ENCODE data around the gene RUVBL2. TPM values are rescaled to one million over a fixed set of nuclear protein-coding genes. Genes with fewer than 3 reads are reported as not detected.

The RUVBL2 gene
- total and polyA plus RNA-seq, 2 of the 4 experiments (the other 2 are of a cell fraction), result 196 to 391 TPM

- H3K79me1 ChIP-seq (ENCODE audit: low read depth in 1 of 2, low read length in 2 of 2), result peaks cover 9 to 12% of the 10 kb centered on the region in 2 experiments; a peak in 3 of 4 replicates
- peak overlapping the region; percentile 10; the same call in 1 of the 2 replicates for H3K4me2 ChIP-seq (ENCODE audit: low read depth, low read length)
- H3K23ac ChIP-seq (ENCODE audit: low read depth, low read length), result no peak overlapping the region
- peaks cover 5% of the 10 kb centered on the region; the same call in 1 of the 2 replicates for H3K9me3 ChIP-seq (ENCODE audit: control insufficient read depth, insufficient read depth, low read length)
- in situ Hi-C loops (cut with MboI; ENCODE audit: low sequenced_read_pairs) (no loop called here), intact Hi-C loops (cut with micrococcal nuclease) (no loop called here), dilution Hi-C loops (cut with HindIII; ENCODE audit: low sequenced_read_pairs, unreplicated experiment) (no loop called here)
- H3K27ac ChIP-seq (ENCODE audit: insufficient read depth, low read length), result no peak overlapping the region
- no peak overlapping the region for H3K4ac ChIP-seq (ENCODE audit: low read depth, low read length)
- no peak overlapping the region for H2BK120ac ChIP-seq (ENCODE audit: low read depth, low read length)
- no peak overlapping the region for H3K4me3 ChIP-seq (ENCODE audit: insufficient read depth, low read depth, low read length)
- no peak overlapping the region for H3K56ac ChIP-seq (ENCODE audit: extremely low read depth, insufficient read depth, low read length)
- H2AK5ac ChIP-seq (ENCODE audit: low read depth, low read length), result no peak overlapping the region
- no peak overlapping the region for H4K5ac ChIP-seq (ENCODE audit: low read depth, low read length)
- H4K91ac ChIP-seq (ENCODE audit: insufficient read depth, low read depth, low read length), result no peak overlapping the region
- no peak overlapping the region for H2BK15ac ChIP-seq (ENCODE audit: low read depth, low read length)
- 0 out of 4 replicates have a peak overlapping the region, but pooled peaks of 1 of the 2 experiments have one; percentile 5 for H4K8ac ChIP-seq (ENCODE audit: low read depth in 2 of 2, low read length in 2 of 2)
- H3K36me3 ChIP-seq (ENCODE audit: control insufficient read depth, insufficient read depth, low read length), result no peaks in the 10 kb centered on the region; the same call in 1 of the 2 replicates
- no TSS peak for BruUV-seq (replicated peaks)
- no peaks in the 10 kb centered on the region for H3K27me3 ChIP-seq (ENCODE audit: control insufficient read depth, insufficient read depth, low read length)
- no peak overlapping the region for H2BK20ac ChIP-seq (ENCODE audit: low read depth, low read length)
- DNase-seq (no peak), ATAC-seq (ENCODE audit: low read depth) (no peak)
- H4K20me1 ChIP-seq (ENCODE audit: insufficient read depth, low read length), result no peaks in the 10 kb centered on the region
- no peak overlapping the region for H3K9ac ChIP-seq (ENCODE audit: low read depth, low read length)
- H3K14ac ChIP-seq (replicated peaks; ENCODE audit: low read depth, low read length), result 0 out of 2 replicates have a peak overlapping the region, but pooled peaks have one; percentile 37
- CTCF ChIA-PET, result interaction anchor here (0.5 to 2.4 kb wide), 2 partner anchors 20 to 21 kb away, joined by 3 to 8 read pairs; no protein-coding TSS in a partner anchor
- H3K18ac ChIP-seq (ENCODE audit: low read depth, low read length), result no peak overlapping the region
- POLR2A ChIA-PET (ENCODE audit: unreplicated experiment), result no interaction called here
- 0 out of 2 replicates have a peak, but pooled peaks cover 6% of the 10 kb centered on the region for H3K9me1 ChIP-seq (ENCODE audit: insufficient read depth, low read length)
- TF ChIP-seq RCOR1 (IDR thresholded peaks at IDR 0.05; ENCODE audit: insufficient replicate concordance, low read length) (no peak), MAZ (IDR thresholded peaks at IDR 0.05; ENCODE audit: borderline replicate concordance, low read depth, low read length) (no peak), NFE2L2 (IDR thresholded peaks at IDR 0.05; ENCODE audit: low read depth, low read length) (no peak), BHLHE40 (IDR thresholded peaks at IDR 0.05; ENCODE audit: low read depth, low read length) (no peak), CTCF (conservative IDR thresholded peaks at IDR 0.05; ENCODE audit: low read depth, low read length) (no peak), POLR2A (IDR thresholded peaks at IDR 0.05; ENCODE audit: low read depth, low read length) (no peak), MXI1 (IDR thresholded peaks at IDR 0.05; ENCODE audit: borderline replicate concordance, low read depth, low read length) (no peak), RFX5 (IDR thresholded peaks at IDR 0.05; ENCODE audit: low read depth, low read length) (no peak), RAD21 (IDR thresholded peaks at IDR 0.05; ENCODE audit: low read length) (no peak), SMC3 (IDR thresholded peaks at IDR 0.05; ENCODE audit: low read depth, low read length) (no peak)
- no peak overlapping the region for H2BK5ac ChIP-seq (ENCODE audit: low read depth, low read length, poor library complexity, severe bottlenecking)
- H2AK9ac ChIP-seq (replicated peaks; ENCODE audit: low read depth, low read length, poor library complexity), result no peak overlapping the region
- 40% methylated on average over 2 of the region's 9 CpGs; no CpG with 5 or more reads in 1 of the 2 experiments for WGBS, 2 experiments (ENCODE audit: extremely low coverage in 2 of 2, insufficient read length in 1 of 2)
- H2AFZ ChIP-seq (replicated peaks; ENCODE audit: low read length, poor library complexity), result no peak overlapping the region
- H3K4me1 ChIP-seq (ENCODE audit: control insufficient read depth, insufficient read depth, low read length), result peaks cover 5% of the 10 kb centered on the region; the same call in 1 of the 2 replicates
These were observed 42.7 kb upstream of the RUVBL2 start for GRCh38 chr19:48950830-48951519.

Data from IMR-90 (cell line).